Dendritic cell treated with granulocyte-macrophage colony-stimulating factor and Interleukin-4, amounts not matched to agents 40 ng/mL and 50 ng/mL, for 4 days (primary cell): ENCODE results near the gene PI16.

Experiments
- H3K27ac Mint-ChIP-seq: one replicate; pipeline ENCODE4 v1.8.0; 2022; ENCODE audit warnings: mild to moderate bottlenecking, mixed read lengths
- H3K27me3 Mint-ChIP-seq: one replicate; pipeline ENCODE4 v1.8.0; 2022; ENCODE audit warnings: mild to moderate bottlenecking, mixed read lengths
- H3K36me3 Mint-ChIP-seq: one replicate; pipeline ENCODE4 v1.8.0; 2022; ENCODE audit warnings: low read depth, mixed read lengths
- H3K4me1 Mint-ChIP-seq: one replicate; pipeline ENCODE4 v1.8.0; 2022; ENCODE audit warnings: low read depth, mixed read lengths
- H3K4me3 Mint-ChIP-seq: one replicate; pipeline ENCODE4 v1.8.0; 2022; ENCODE audit warnings: mild to moderate bottlenecking, moderate library complexity, mixed read lengths
- H3K9me3 Mint-ChIP-seq: one replicate; pipeline ENCODE4 v1.8.0; 2022; ENCODE audit warnings: mixed read lengths
- intact Hi-C: fragments of 100-400 bp; cut with micrococcal nuclease; formaldehyde crosslinking; loops from one replicate; pipeline ENCODE4 v1.15.0; 2022

The PI16 gene

GRCh38 chr6:36924131-36924530, 30.4 kb upstream of the PI16 start:
- no peak overlapping the region for H3K4me3 Mint-ChIP-seq
- H3K36me3 Mint-ChIP-seq: peaks cover 71% of the 10 kb centered on the region
- no peaks in the 10 kb centered on the region for H3K27me3 Mint-ChIP-seq
- intact Hi-C loops: no loop called here
- H3K9me3 Mint-ChIP-seq: no peaks in the 10 kb centered on the region
- no peaks in the 10 kb centered on the region for H3K4me1 Mint-ChIP-seq
- no peak overlapping the region for H3K27ac Mint-ChIP-seq

GRCh38 chr6:36924778-36925374, 29.7 kb upstream of the PI16 start:
- no peak overlapping the region for H3K4me3 Mint-ChIP-seq
- peaks cover 64% of the 10 kb centered on the region for H3K36me3 Mint-ChIP-seq
- no peak overlapping the region for H3K27ac Mint-ChIP-seq
- H3K9me3 Mint-ChIP-seq: no peaks in the 10 kb centered on the region
- no peaks in the 10 kb centered on the region for H3K27me3 Mint-ChIP-seq
- H3K4me1 Mint-ChIP-seq: no peaks in the 10 kb centered on the region
- intact Hi-C loops: no loop called here

GRCh38 chr6:36925809-36926208, 28.7 kb upstream of the PI16 start:
- Mint-ChIP-seq H3K36me3 (peaks cover 54% of the 10 kb centered on the region), H3K4me1 (no peaks in the 10 kb centered on the region), H3K27ac (no peak overlapping the region), H3K9me3 (no peaks in the 10 kb centered on the region), H3K27me3 (peaks cover 3% of the 10 kb centered on the region), H3K4me3 (no peak overlapping the region)
- intact Hi-C loops: no loop called here

GRCh38 chr6:36926708-36927513, 27.6 kb upstream of the PI16 start:
- H3K9me3 Mint-ChIP-seq: no peaks in the 10 kb centered on the region
- intact Hi-C loops: no loop called here
- H3K4me3 Mint-ChIP-seq: no peak overlapping the region
- no peaks in the 10 kb centered on the region for H3K4me1 Mint-ChIP-seq
- no peak overlapping the region for H3K27ac Mint-ChIP-seq
- peaks cover 3% of the 10 kb centered on the region for H3K27me3 Mint-ChIP-seq
- H3K36me3 Mint-ChIP-seq: peaks cover 49% of the 10 kb centered on the region

- peaks cover 5% of the 10 kb centered on the region for H3K27me3 Mint-ChIP-seq
- no peak overlapping the region for H3K4me3 Mint-ChIP-seq
Observed at GRCh38 chr6:36927691-36928546, 26.6 kb upstream of the PI16 start.

GRCh38 chr6:36928547-36928918, 26.0 kb upstream of the PI16 start:
- Mint-ChIP-seq H3K9me3 (no peaks in the 10 kb centered on the region), H3K27ac (no peak overlapping the region), H3K4me1 (no peaks in the 10 kb centered on the region), H3K27me3 (peaks cover 5% of the 10 kb centered on the region), H3K4me3 (no peak overlapping the region), H3K36me3 (peaks cover 38% of the 10 kb centered on the region)
- intact Hi-C loops: no loop called here

More at GRCh38 chr6:36927691-36928546, 26.6 kb upstream of the PI16 start:
- no peaks in the 10 kb centered on the region for H3K9me3 Mint-ChIP-seq
- H3K27ac Mint-ChIP-seq: no peak overlapping the region
- no peaks in the 10 kb centered on the region for H3K4me1 Mint-ChIP-seq
- intact Hi-C loops: no loop called here
- H3K36me3 Mint-ChIP-seq: peaks cover 44% of the 10 kb centered on the region

GRCh38 chr6:36929152-36929551, 25.4 kb upstream of the PI16 start:
- no peaks in the 10 kb centered on the region for H3K4me1 Mint-ChIP-seq
- H3K27ac Mint-ChIP-seq: no peak overlapping the region
- peaks cover 32% of the 10 kb centered on the region for H3K36me3 Mint-ChIP-seq
- intact Hi-C loops: no loop called here
- H3K4me3 Mint-ChIP-seq: no peak overlapping the region
- peaks cover 5% of the 10 kb centered on the region for H3K27me3 Mint-ChIP-seq
- no peaks in the 10 kb centered on the region for H3K9me3 Mint-ChIP-seq

- Mint-ChIP-seq H3K27ac (no peak overlapping the region), H3K4me3 (no peak overlapping the region), H3K27me3 (peaks cover 5% of the 10 kb centered on the region), H3K36me3 (peaks cover 27% of the 10 kb centered on the region), H3K4me1 (no peaks in the 10 kb centered on the region), H3K9me3 (no peaks in the 10 kb centered on the region)
- intact Hi-C loops: no loop called here
Observed at GRCh38 chr6:36929607-36930006, 24.9 kb upstream of the PI16 start.

GRCh38 chr6:36930483-36930882, 24.1 kb upstream of the PI16 start:
- intact Hi-C loops: no loop called here
- no peak overlapping the region for H3K4me3 Mint-ChIP-seq

GRCh38 chr6:36933102-36933501, 21.4 kb upstream of the PI16 start:
- Mint-ChIP-seq H3K27ac (no peak overlapping the region), H3K4me1 (no peaks in the 10 kb centered on the region), H3K4me3 (no peak overlapping the region), H3K9me3 (no peaks in the 10 kb centered on the region), H3K36me3 (peaks cover 4% of the 10 kb centered on the region), H3K27me3 (peaks cover 16% of the 10 kb centered on the region)
- intact Hi-C loops: no loop called here

More at GRCh38 chr6:36930483-36930882, 24.1 kb upstream of the PI16 start:
- Mint-ChIP-seq H3K9me3 (no peaks in the 10 kb centered on the region), H3K27ac (no peak overlapping the region), H3K27me3 (peaks cover 7% of the 10 kb centered on the region), H3K4me1 (no peaks in the 10 kb centered on the region), H3K36me3 (peaks cover 19% of the 10 kb centered on the region)

- H3K36me3 Mint-ChIP-seq: no peaks in the 10 kb centered on the region
- no peaks in the 10 kb centered on the region for H3K4me1 Mint-ChIP-seq
- no peak overlapping the region for H3K4me3 Mint-ChIP-seq
- no peak overlapping the region for H3K27ac Mint-ChIP-seq
- intact Hi-C loops: no loop called here
- H3K27me3 Mint-ChIP-seq: peaks cover 16% of the 10 kb centered on the region
- H3K9me3 Mint-ChIP-seq: no peaks in the 10 kb centered on the region
Observed at GRCh38 chr6:36933519-36933918, 21.0 kb upstream of the PI16 start.

GRCh38 chr6:36934901-36935300, 19.6 kb upstream of the PI16 start:
- Mint-ChIP-seq H3K9me3 (no peaks in the 10 kb centered on the region), H3K4me1 (no peaks in the 10 kb centered on the region), H3K27ac (no peak overlapping the region), H3K27me3 (peaks cover 16% of the 10 kb centered on the region), H3K36me3 (no peaks in the 10 kb centered on the region), H3K4me3 (no peak overlapping the region)
- intact Hi-C loops: no loop called here

GRCh38 chr6:36936824-36937223, 17.7 kb upstream of the PI16 start:
- Mint-ChIP-seq H3K9me3 (no peaks in the 10 kb centered on the region), H3K4me1 (no peaks in the 10 kb centered on the region), H3K4me3 (no peak overlapping the region), H3K36me3 (no peaks in the 10 kb centered on the region), H3K27me3 (peaks cover 20% of the 10 kb centered on the region), H3K27ac (no peak overlapping the region)
- intact Hi-C loops: no loop called here

- peaks cover 19% of the 10 kb centered on the region for H3K27me3 Mint-ChIP-seq
- H3K36me3 Mint-ChIP-seq: no peaks in the 10 kb centered on the region
- no peaks in the 10 kb centered on the region for H3K4me1 Mint-ChIP-seq
- intact Hi-C loops: no loop called here
- no peak overlapping the region for H3K4me3 Mint-ChIP-seq
- no peaks in the 10 kb centered on the region for H3K9me3 Mint-ChIP-seq
- no peak overlapping the region for H3K27ac Mint-ChIP-seq
Observed at GRCh38 chr6:36937896-36938295, 16.6 kb upstream of the PI16 start.
